ENCODE measurements around the gene ABLIM1.

ABLIM1 gene

GRCh38 chr10:114688786-114689185 is 30.7 kb upstream of the ABLIM1 start:
- Histone ChIP-seq H3K9me3 (ENCODE audit: control insufficient read depth in 1 of 2, low read length in 2 of 2) (no peaks in the 10 kb centered on the region), H3K9ac (ENCODE audit: low read depth in 1 of 2, low read length in 2 of 2) (no peak overlapping the region), H3K4me1 (ENCODE audit: control insufficient read depth in 1 of 2, insufficient read depth in 2 of 2, low read length in 2 of 2) (peaks cover 17 to 22% of the 10 kb centered on the region in 2 donors)

GRCh38 chr10:114687459-114687858 is 29.4 kb upstream of the ABLIM1 start:
- peaks cover 20 to 31% of the 10 kb centered on the region in 2 donors for H3K4me1 ChIP-seq (ENCODE audit: control insufficient read depth in 1 of 2, insufficient read depth in 2 of 2, low read length in 2 of 2)
- no peak overlapping the region for H3K9ac ChIP-seq (ENCODE audit: low read depth in 1 of 2, low read length in 2 of 2)
- H3K27me3 ChIP-seq (ENCODE audit: control insufficient read depth in 1 of 2, insufficient read depth in 2 of 2, low read length in 2 of 2) = no peaks in the 10 kb centered on the region
- H3K27ac ChIP-seq (ENCODE audit: low read depth, low read length) = no peak overlapping the region
- no peak overlapping the region for H3K4me3 ChIP-seq (ENCODE audit: low read depth in 1 of 2, low read length in 2 of 2)
- H3K36me3 ChIP-seq (ENCODE audit: control insufficient read depth in 1 of 2, insufficient read depth in 2 of 2, low read length in 2 of 2) = no peaks in the 10 kb centered on the region
- H3K9me3 ChIP-seq (ENCODE audit: control insufficient read depth in 1 of 2, low read length in 2 of 2) = no peaks in the 10 kb centered on the region

More at GRCh38 chr10:114688786-114689185, 30.7 kb upstream of the ABLIM1 start:
- Histone ChIP-seq H3K4me3 (ENCODE audit: low read depth in 1 of 2, low read length in 2 of 2) (no peak overlapping the region), H3K36me3 (ENCODE audit: control insufficient read depth in 1 of 2, insufficient read depth in 2 of 2, low read length in 2 of 2) (no peaks in the 10 kb centered on the region), H3K27ac (ENCODE audit: low read depth, low read length) (no peak overlapping the region), H3K27me3 (ENCODE audit: control insufficient read depth in 1 of 2, insufficient read depth in 2 of 2, low read length in 2 of 2) (no peaks in the 10 kb centered on the region)

GRCh38 chr10:114686013-114686412 is 27.9 kb upstream of the ABLIM1 start:
- Histone ChIP-seq H3K4me1 (ENCODE audit: control insufficient read depth in 1 of 2, insufficient read depth in 2 of 2, low read length in 2 of 2) (peaks cover 20 to 31% of the 10 kb centered on the region in 2 donors), H3K9me3 (ENCODE audit: control insufficient read depth in 1 of 2, low read length in 2 of 2) (no peaks in the 10 kb centered on the region), H3K4me3 (ENCODE audit: low read depth in 1 of 2, low read length in 2 of 2) (no peak overlapping the region), H3K27ac (ENCODE audit: low read depth, low read length) (no peak overlapping the region), H3K27me3 (ENCODE audit: control insufficient read depth in 1 of 2, insufficient read depth in 2 of 2, low read length in 2 of 2) (no peaks in the 10 kb centered on the region), H3K9ac (ENCODE audit: low read depth in 1 of 2, low read length in 2 of 2) (no peak overlapping the region), H3K36me3 (ENCODE audit: control insufficient read depth in 1 of 2, insufficient read depth in 2 of 2, low read length in 2 of 2) (no peaks in the 10 kb centered on the region)

- no peaks in the 10 kb centered on the region for H3K9me3 ChIP-seq (ENCODE audit: control insufficient read depth in 1 of 2, low read length in 2 of 2)
- H3K4me3 ChIP-seq (ENCODE audit: low read depth in 1 of 2, low read length in 2 of 2) = no peak overlapping the region
- no peaks in the 10 kb centered on the region for H3K27me3 ChIP-seq (ENCODE audit: control insufficient read depth in 1 of 2, insufficient read depth in 2 of 2, low read length in 2 of 2)
- no peak overlapping the region for H3K27ac ChIP-seq (ENCODE audit: low read depth, low read length)
- H3K36me3 ChIP-seq (ENCODE audit: control insufficient read depth in 1 of 2, insufficient read depth in 2 of 2, low read length in 2 of 2) = no peaks in the 10 kb centered on the region
- no peak overlapping the region for H3K9ac ChIP-seq (ENCODE audit: low read depth in 1 of 2, low read length in 2 of 2)
- peaks cover 20 to 31% of the 10 kb centered on the region in 2 donors for H3K4me1 ChIP-seq (ENCODE audit: control insufficient read depth in 1 of 2, insufficient read depth in 2 of 2, low read length in 2 of 2)
Measured at GRCh38 chr10:114685456-114685855, 27.4 kb upstream of the ABLIM1 start.

- peak overlapping the region; percentile 46 to 50 for H3K4me3 ChIP-seq (ENCODE audit: low read depth in 1 of 2, low read length in 2 of 2)
Measured at GRCh38 chr10:114684822-114685209, 26.7 kb upstream of the ABLIM1 start.

GRCh38 chr10:114684084-114684821 is 26.2 kb upstream of the ABLIM1 start:
- no peaks in the 10 kb centered on the region for H3K9me3 ChIP-seq (ENCODE audit: control insufficient read depth in 1 of 2, low read length in 2 of 2)
- H3K27ac ChIP-seq (ENCODE audit: low read depth, low read length) = peak overlapping the region; percentile 69
- H3K4me3 ChIP-seq (ENCODE audit: low read depth in 1 of 2, low read length in 2 of 2) = peak overlapping the region; percentile 46 to 50
- peak overlapping the region; percentile 15 to 39 for H3K9ac ChIP-seq (ENCODE audit: low read depth in 1 of 2, low read length in 2 of 2)
- H3K4me1 ChIP-seq (ENCODE audit: control insufficient read depth in 1 of 2, insufficient read depth in 2 of 2, low read length in 2 of 2) = peaks cover 20 to 31% of the 10 kb centered on the region in 2 donors
- H3K36me3 ChIP-seq (ENCODE audit: control insufficient read depth in 1 of 2, insufficient read depth in 2 of 2, low read length in 2 of 2) = no peaks in the 10 kb centered on the region
- H3K27me3 ChIP-seq (ENCODE audit: control insufficient read depth in 1 of 2, insufficient read depth in 2 of 2, low read length in 2 of 2) = no peaks in the 10 kb centered on the region

More at GRCh38 chr10:114684822-114685209, 26.7 kb upstream of the ABLIM1 start:
- H3K9ac ChIP-seq (ENCODE audit: low read depth in 1 of 2, low read length in 2 of 2) = peak overlapping the region in 1 of 2 donors; percentile 39
- no peaks in the 10 kb centered on the region for H3K36me3 ChIP-seq (ENCODE audit: control insufficient read depth in 1 of 2, insufficient read depth in 2 of 2, low read length in 2 of 2)
- H3K9me3 ChIP-seq (ENCODE audit: control insufficient read depth in 1 of 2, low read length in 2 of 2) = no peaks in the 10 kb centered on the region
- no peaks in the 10 kb centered on the region for H3K27me3 ChIP-seq (ENCODE audit: control insufficient read depth in 1 of 2, insufficient read depth in 2 of 2, low read length in 2 of 2)
- H3K4me1 ChIP-seq (ENCODE audit: control insufficient read depth in 1 of 2, insufficient read depth in 2 of 2, low read length in 2 of 2) = peaks cover 20 to 31% of the 10 kb centered on the region in 2 donors
- H3K27ac ChIP-seq (ENCODE audit: low read depth, low read length) = peak overlapping the region; percentile 69

GRCh38 chr10:114683593-114683992 is 25.5 kb upstream of the ABLIM1 start:
- Histone ChIP-seq H3K36me3 (ENCODE audit: control insufficient read depth in 1 of 2, insufficient read depth in 2 of 2, low read length in 2 of 2) (no peaks in the 10 kb centered on the region), H3K27ac (ENCODE audit: low read depth, low read length) (peak overlapping the region; percentile 60), H3K9ac (ENCODE audit: low read depth in 1 of 2, low read length in 2 of 2) (no peak overlapping the region), H3K27me3 (ENCODE audit: control insufficient read depth in 1 of 2, insufficient read depth in 2 of 2, low read length in 2 of 2) (no peaks in the 10 kb centered on the region), H3K4me3 (ENCODE audit: low read depth in 1 of 2, low read length in 2 of 2) (no peak overlapping the region), H3K4me1 (ENCODE audit: control insufficient read depth in 1 of 2, insufficient read depth in 2 of 2, low read length in 2 of 2) (peaks cover 20 to 31% of the 10 kb centered on the region in 2 donors), H3K9me3 (ENCODE audit: control insufficient read depth in 1 of 2, low read length in 2 of 2) (no peaks in the 10 kb centered on the region)

GRCh38 chr10:114683162-114683561 is 25.1 kb upstream of the ABLIM1 start:
- H3K4me3 ChIP-seq (ENCODE audit: low read depth in 1 of 2, low read length in 2 of 2) = no peak overlapping the region
- peaks cover 20 to 31% of the 10 kb centered on the region in 2 donors for H3K4me1 ChIP-seq (ENCODE audit: control insufficient read depth in 1 of 2, insufficient read depth in 2 of 2, low read length in 2 of 2)
- H3K9ac ChIP-seq (ENCODE audit: low read depth in 1 of 2, low read length in 2 of 2) = no peak overlapping the region

GRCh38 chr10:114682532-114682931 is 24.5 kb upstream of the ABLIM1 start:
- no peaks in the 10 kb centered on the region for H3K36me3 ChIP-seq (ENCODE audit: control insufficient read depth in 1 of 2, insufficient read depth in 2 of 2, low read length in 2 of 2)
- no peak overlapping the region for H3K9ac ChIP-seq (ENCODE audit: low read depth in 1 of 2, low read length in 2 of 2)
- H3K4me3 ChIP-seq (ENCODE audit: low read depth in 1 of 2, low read length in 2 of 2) = no peak overlapping the region
- no peaks in the 10 kb centered on the region for H3K27me3 ChIP-seq (ENCODE audit: control insufficient read depth in 1 of 2, insufficient read depth in 2 of 2, low read length in 2 of 2)
- H3K9me3 ChIP-seq (ENCODE audit: control insufficient read depth in 1 of 2, low read length in 2 of 2) = no peaks in the 10 kb centered on the region
- peaks cover 20 to 31% of the 10 kb centered on the region in 2 donors for H3K4me1 ChIP-seq (ENCODE audit: control insufficient read depth in 1 of 2, insufficient read depth in 2 of 2, low read length in 2 of 2)
- H3K27ac ChIP-seq (ENCODE audit: low read depth, low read length) = no peak overlapping the region

More at GRCh38 chr10:114683162-114683561, 25.1 kb upstream of the ABLIM1 start:
- Histone ChIP-seq H3K27me3 (ENCODE audit: control insufficient read depth in 1 of 2, insufficient read depth in 2 of 2, low read length in 2 of 2) (no peaks in the 10 kb centered on the region), H3K27ac (ENCODE audit: low read depth, low read length) (peak overlapping the region; percentile 60), H3K36me3 (ENCODE audit: control insufficient read depth in 1 of 2, insufficient read depth in 2 of 2, low read length in 2 of 2) (no peaks in the 10 kb centered on the region), H3K9me3 (ENCODE audit: control insufficient read depth in 1 of 2, low read length in 2 of 2) (no peaks in the 10 kb centered on the region)

- Histone ChIP-seq H3K27me3 (ENCODE audit: control insufficient read depth in 1 of 2, insufficient read depth in 2 of 2, low read length in 2 of 2) (no peaks in the 10 kb centered on the region), H3K4me3 (ENCODE audit: low read depth in 1 of 2, low read length in 2 of 2) (no peak overlapping the region), H3K27ac (ENCODE audit: low read depth, low read length) (peak overlapping the region; percentile 5), H3K9ac (ENCODE audit: low read depth in 1 of 2, low read length in 2 of 2) (no peak overlapping the region), H3K4me1 (ENCODE audit: control insufficient read depth in 1 of 2, insufficient read depth in 2 of 2, low read length in 2 of 2) (peaks cover 20 to 31% of the 10 kb centered on the region in 2 donors), H3K36me3 (ENCODE audit: control insufficient read depth in 1 of 2, insufficient read depth in 2 of 2, low read length in 2 of 2) (no peaks in the 10 kb centered on the region), H3K9me3 (ENCODE audit: control insufficient read depth in 1 of 2, low read length in 2 of 2) (no peaks in the 10 kb centered on the region)
Measured at GRCh38 chr10:114682121-114682520, 24.0 kb upstream of the ABLIM1 start.
